ENCODE data around the gene ORMDL1.
A peak's percentile ranks its signal among the peaks of the same experiment; 100 is the strongest.
"Not testable (repeated sequence)": the region's sequence is repeated elsewhere in the genome, so short reads cannot be mapped to it uniquely, and the experiment has no call there.

The ORMDL1 gene

DNA sequence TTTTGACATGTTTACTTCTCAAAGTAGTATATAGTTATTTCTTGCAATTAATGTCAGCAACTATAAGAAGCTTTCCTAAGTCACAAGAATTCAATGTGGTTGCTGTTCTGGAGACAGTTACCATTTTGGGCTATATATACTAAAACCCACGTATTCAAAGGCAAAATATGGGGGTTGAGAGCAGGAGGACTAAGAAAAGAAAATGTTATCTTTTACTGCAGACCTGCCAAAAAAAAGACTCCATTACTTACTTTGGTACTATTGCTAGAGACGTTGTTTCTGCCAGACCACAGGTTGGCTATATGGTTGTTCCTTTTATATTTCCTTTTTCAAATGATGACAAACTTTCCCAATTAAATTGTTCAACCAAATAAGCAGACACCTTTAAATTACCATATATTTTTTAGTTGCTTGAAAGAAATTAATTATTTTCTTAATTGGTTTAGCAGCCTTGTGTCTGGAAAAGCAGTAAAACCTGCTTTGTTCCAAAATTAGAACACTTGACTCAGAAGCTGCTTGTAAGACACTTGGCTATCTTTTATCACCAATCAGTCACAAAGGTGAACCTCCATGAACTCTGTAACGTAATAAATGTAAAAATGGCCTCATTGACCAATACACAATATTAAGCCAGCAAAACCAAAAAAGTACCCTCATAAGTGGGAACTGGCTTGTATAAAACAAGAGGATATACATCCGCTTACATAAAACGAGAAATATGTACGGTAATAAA is 13.4 kb downstream of the ORMDL1 start:
- no peak for DNase-seq

DNA sequence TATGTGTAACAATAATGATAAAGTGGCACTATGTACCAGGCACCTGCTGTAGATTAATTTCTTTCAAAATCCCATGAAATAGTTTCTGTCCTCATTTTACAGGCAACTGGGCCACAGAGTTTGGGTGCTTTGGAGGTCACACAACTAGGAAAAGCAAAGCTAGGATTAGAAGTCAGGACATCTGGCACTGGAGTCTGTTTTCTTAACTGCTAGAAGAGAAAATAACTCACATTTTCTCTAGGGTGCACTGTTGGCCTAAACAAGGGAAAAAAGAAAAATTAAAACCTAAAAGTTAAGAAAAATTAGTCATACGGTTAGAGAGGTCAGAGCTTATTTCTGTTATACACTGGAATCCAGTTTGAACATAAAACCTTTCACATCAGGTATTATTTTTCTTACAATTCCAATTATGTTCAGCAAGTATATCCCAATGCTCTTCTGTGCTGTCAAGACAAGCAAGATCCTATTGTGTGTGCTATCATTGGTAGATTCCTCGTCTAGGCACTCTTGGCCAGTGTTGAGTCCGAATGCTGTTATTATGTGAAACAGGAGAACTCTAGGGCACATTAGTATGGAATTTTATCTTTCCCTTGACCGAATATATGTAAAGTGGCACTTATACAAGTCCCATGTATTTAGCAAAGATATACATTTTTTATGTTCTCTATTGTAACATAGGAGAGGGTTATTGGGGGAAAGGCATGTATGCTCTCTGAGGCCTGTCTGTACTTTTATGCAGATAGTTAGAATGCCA is 20.1 kb downstream of the ORMDL1 start:
- no peak for DNase-seq

DNA sequence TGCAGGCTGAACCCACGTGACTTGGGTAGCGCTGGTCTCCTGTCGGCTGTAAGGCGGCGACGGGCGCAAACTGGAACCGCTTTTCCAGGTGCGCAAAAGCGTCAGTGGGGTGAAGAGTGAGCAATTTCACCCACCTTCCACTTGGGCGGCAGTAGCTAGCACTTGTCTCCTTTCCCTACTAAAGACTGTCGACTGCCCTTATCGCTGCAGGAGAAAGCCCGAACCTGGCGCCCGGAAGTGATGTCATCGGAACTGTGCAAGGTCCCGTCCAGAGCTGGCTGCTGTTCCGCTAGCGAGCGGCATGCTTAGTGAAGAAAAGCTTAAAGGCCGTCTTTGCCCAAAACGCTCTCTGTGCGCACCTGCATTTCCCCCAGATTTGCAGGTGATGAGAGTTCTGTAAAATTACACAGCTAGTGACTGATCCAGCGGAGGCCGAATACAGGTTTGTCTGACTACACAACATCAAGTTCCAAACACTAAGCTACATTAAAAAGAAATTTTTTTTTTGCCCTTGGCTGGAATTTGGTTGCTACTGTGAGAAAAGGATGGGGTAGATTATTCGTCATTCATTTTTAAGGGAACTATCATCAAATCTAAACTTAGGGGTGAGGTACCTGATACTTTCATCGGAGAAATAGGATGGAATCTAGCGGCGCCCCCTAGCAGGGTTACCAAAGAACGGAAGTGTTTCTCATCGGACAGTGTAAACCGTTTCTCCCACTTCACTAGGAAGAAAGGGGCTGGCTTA is 21.4 kb downstream of the ORMDL1 start, which contains the start of gene OSGEPL1:
TSS of gene OSGEPL1 (minus strand) at position 242 of the 748 bp plus-strand sequence. CDS start 1,152 bp downstream, outside the sequence.
- DNase-seq: peak; percentile 85

DNA sequence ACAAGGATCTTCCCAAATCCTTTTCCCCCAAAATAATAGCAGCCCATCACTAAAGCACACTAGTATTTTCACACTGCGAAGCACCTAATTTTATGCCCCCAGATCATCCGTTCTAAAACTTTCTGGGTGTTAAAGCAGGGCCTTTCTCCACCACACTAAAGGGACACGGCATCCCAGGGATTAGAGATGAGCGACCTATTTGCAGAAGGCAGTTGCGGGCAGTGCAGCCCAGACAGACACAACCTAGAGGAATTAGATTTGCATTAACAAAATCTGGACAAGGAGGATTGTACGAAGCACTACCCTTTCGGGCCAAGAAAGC is 21.9 kb downstream of the ORMDL1 start:
- DNase-seq: no peak

DNA sequence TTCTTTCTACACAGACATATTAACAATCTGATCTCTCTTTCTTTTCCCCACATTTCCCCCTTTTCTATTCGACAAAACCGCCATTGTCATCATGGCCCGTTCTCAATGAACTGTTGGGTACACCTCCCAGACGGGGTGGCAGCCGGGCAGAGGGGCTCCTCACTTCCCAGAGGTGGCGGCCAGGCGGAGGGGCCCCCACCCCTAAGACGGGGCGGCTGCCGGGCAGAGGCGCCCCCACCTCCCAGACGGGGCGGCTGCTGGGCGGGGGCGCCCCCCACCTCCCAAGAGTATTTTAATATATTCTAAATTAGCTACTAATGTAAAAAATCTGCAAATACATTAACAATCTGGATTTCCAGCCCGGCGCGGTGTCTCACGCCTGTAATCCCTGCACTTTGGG is 24.0 kb downstream of the ORMDL1 start:
- not testable (repeated sequence) for DNase-seq

DNA sequence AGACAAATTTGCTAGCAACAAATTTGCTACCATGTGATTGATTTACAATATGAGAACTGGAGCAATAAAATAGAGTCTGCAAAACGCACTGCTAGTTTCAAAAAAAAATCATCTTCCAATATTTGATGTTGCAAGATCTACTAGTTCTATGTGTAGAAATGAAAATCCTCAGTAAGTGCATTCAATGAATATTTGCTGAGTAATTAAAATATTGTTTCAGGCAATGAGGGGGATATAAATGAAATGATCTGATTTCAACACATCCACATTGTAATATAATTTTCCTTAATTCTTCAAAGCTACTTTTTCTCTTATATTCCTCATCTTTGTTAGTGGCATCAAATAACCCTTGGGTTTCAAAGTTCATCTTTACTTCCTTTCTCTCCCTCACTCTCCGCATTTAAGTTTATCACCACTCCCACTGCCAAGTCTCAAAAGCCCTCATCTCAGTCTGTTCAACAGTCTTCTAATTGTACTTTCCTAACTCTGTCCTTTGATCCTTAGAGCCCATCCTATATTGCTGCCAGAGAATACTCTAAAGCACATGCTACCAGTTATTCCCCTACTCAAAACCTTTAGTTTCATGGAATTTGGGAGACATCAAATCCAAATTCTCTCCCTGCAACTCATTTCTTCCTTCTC is 27.7 kb downstream of the ORMDL1 start:
- no peak for DNase-seq

DNA sequence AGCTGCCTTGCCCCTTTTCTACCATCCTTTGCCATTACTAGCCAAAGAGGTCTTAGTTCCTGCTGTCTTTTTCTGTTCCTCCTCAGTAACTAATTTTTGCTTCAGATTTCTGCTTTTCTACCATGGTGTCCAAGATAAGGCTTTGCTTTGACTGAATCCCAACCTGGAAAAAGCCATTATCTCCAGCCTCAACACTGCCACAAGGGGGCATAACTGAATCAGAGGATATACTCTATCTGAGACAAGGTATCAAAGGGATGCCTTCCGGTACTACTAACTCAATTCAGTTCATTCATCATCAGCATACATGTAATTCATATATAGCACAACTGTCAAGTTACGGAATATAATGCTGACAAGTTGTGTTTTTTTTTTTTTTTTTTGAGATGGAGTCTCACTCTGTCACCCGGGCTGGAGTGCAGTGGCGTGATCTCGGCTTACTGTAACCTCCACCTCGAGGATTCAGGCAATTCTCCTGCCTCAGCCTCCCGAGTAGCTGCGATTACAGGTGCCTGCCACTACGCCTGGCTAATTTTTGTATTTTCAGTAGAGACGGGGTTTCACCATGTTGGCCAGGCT is 33.0 kb downstream of the ORMDL1 start:
- peak; percentile 38 for DNase-seq

DNA sequence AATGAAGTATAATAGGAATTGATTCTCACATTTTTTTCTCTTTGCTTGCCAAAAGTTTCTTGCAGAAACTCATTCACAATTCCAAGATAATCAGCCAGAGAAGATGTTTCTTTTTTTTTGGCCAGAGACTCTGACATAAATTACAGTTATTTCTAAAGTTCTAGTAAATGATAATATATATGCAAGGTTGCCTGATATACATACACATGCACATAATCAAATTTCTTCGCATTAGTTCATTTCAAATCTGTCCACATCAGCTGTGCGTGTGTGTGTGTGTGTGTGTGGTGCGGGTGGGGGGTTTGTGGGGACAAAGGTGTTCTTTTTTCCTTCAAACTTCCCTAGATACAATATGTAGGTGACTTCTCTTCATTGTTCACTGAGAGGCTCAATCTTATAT is 54.7 kb downstream of the ORMDL1 start:
- DNase-seq: no peak

DNA sequence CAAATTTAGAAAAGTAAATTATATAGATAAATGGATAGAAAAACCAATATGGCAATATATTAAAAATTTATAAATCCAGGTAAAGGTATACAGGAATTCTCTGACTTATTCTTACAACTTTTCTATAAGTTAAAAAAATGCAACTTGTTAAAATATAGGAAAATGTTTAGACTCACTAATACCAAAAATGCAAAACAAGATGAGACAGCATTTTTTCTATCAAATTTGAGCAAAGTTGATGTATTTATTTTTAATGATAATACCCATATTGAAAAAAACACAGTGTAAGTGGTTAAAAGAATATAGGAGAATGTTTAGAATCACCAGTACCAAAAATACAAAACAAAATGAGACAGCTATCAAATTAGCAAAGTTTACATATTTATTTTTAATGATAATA is 57.3 kb downstream of the ORMDL1 start:
- DNase-seq: no peak

DNA sequence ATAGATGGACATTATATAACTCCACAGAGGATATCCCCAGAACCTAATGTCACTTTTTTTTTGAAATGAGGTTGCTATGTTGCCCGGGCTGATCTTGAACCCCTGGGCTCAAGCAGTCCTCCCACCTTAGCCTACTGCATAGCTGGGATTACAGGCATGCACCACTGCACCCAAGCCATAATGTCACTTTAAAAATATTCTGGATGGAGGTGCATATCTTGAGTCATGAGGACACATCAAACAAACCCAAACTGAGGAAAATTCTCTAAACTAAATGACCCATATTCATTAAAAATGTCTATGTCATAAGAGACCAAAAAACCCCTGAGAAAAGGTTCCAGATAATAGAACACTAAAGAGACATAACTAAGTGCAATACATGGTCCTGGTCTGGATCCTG is 57.9 kb downstream of the ORMDL1 start:
- DNase-seq: no peak

DNA sequence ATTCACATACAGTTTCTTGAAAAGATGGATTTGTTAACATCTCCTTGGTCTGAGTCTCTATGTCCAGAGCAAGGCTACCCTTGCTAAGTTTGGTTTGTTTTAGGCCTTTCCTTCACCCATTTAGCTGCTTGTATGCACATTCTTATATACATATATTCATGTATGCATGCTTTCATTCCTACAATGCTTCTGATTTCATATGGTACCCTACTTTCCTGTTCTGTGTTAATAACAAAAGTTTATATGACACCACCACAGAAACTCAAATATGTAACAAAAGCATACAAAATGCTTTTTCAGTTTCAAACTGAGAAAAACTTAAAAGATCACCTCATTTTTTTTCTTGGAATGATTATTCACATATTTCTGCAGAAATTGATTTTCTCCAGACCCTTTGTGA is 60.9 kb downstream of the ORMDL1 start:
- DNase-seq: no peak

All from inflammatory macrophage treated with lipopolysaccharide for 4 hours (primary cell).